Activated CD8-positive, alpha-beta T cell treated with anti-CD3 and anti-CD28 coated beads for 36 hours (primary cell): Measurements from ENCODE around the gene TGIF1. TPM values are rescaled to one million over a fixed set of nuclear protein-coding genes. Genes with fewer than 3 reads are reported as not detected.
"Not testable (repeated sequence)": the region's sequence is repeated elsewhere in the genome, so short reads cannot be mapped to it uniquely, and the experiment has no call there.

Experiments
- ATAC-seq: fragments of 200-7000 bp; cut with Tn5 transposase; one replicate; pipeline ENCODE4 v1.10.0; 2021; ENCODE audit warnings: mild to moderate bottlenecking, moderate library complexity
- CTCF ChIA-PET: fragments of 350-600 bp; sonication (Branson Sonifier 250); formaldehyde crosslinking; loops from one replicate; lab custom pipeline; 2021; ENCODE audit warnings: antibody characterized with exemption; lab: Charles Lee
- POLR2A ChIA-PET: fragments of 350-600 bp; sonication (Branson Sonifier 250); formaldehyde crosslinking; loops from one replicate; lab custom pipeline; 2021; ENCODE audit warnings: antibody characterized with exemption; lab: Charles Lee
- DNase-seq: peaks from one replicate; pipeline ENCODE4 v3.0.0-alpha.2; 2020
- H3K27ac Mint-ChIP-seq: one replicate; pipeline ENCODE4 v1.8.0; 2021; ENCODE audit warnings: mild to moderate bottlenecking, mixed read lengths
- H3K27me3 Mint-ChIP-seq: one replicate; pipeline ENCODE4 v1.8.0; 2021; ENCODE audit warnings: mixed read lengths
- H3K36me3 Mint-ChIP-seq: one replicate; pipeline ENCODE4 v1.8.0; 2021; ENCODE audit warnings: low read depth, mixed read lengths
- H3K4me1 Mint-ChIP-seq: one replicate; pipeline ENCODE4 v1.8.0; 2021; ENCODE audit warnings: low read depth, mixed read lengths
- H3K4me3 Mint-ChIP-seq: one replicate; pipeline ENCODE4 v1.8.0; 2021; ENCODE audit warnings: mild to moderate bottlenecking, moderate library complexity, mixed read lengths
- H3K9me3 Mint-ChIP-seq: one replicate; pipeline ENCODE4 v1.8.0; 2021; ENCODE audit warnings: mixed read lengths
- CTCF ChIP-seq: fragments of 200-600 bp; IDR thresholded peaks from one replicate; pipeline ENCODE4 v1.8.0; 2022; ENCODE audit warnings: antibody characterized with exemption, mild to moderate bottlenecking
- intact Hi-C: fragments of 100-400 bp; cut with micrococcal nuclease; formaldehyde crosslinking; loops from one replicate; pipeline ENCODE4 v1.10.0; 2022
- total RNA-seq, 2 experiments: library from RNA; stranded (reverse); gene quantifications; one replicate each; pipeline ENCODE4 v1.2.3, GENCODE V29; 2021

TGIF1 gene
- total RNA-seq, 2 experiments from 2014 or later = 33.3 to 34.5 TPM

- no peak for TF ChIP-seq CTCF
- peaks cover 17% of the 10 kb centered on the region for H3K4me1 Mint-ChIP-seq
- DNase-seq = no peak
- H3K4me3 Mint-ChIP-seq = no peak overlapping the region
- H3K9me3 Mint-ChIP-seq = no peaks in the 10 kb centered on the region
- intact Hi-C loops = no loop called here
- H3K27ac Mint-ChIP-seq = no peak overlapping the region
- no peak for ATAC-seq
- no peaks in the 10 kb centered on the region for H3K27me3 Mint-ChIP-seq
- ChIA-PET CTCF (no interaction called here), POLR2A (no interaction called here)
- no peaks in the 10 kb centered on the region for H3K36me3 Mint-ChIP-seq
These were observed 44.3 kb upstream of the TGIF1 start for GRCh38 chr18:3405713-3406112.

GRCh38 chr18:3408107-3408506 is 41.9 kb upstream of the TGIF1 start:
- ChIA-PET CTCF (no interaction called here), POLR2A (no interaction called here)
- DNase-seq (no peak), ATAC-seq (no peak)
- no peaks in the 10 kb centered on the region for H3K36me3 Mint-ChIP-seq
- peaks cover 24% of the 10 kb centered on the region for H3K4me1 Mint-ChIP-seq
- H3K4me3 Mint-ChIP-seq = no peak overlapping the region
- H3K27me3 Mint-ChIP-seq = no peaks in the 10 kb centered on the region
- TF ChIP-seq CTCF = no peak
- intact Hi-C loops = no loop called here
- H3K27ac Mint-ChIP-seq = no peak overlapping the region
- H3K9me3 Mint-ChIP-seq = no peaks in the 10 kb centered on the region

DNA sequence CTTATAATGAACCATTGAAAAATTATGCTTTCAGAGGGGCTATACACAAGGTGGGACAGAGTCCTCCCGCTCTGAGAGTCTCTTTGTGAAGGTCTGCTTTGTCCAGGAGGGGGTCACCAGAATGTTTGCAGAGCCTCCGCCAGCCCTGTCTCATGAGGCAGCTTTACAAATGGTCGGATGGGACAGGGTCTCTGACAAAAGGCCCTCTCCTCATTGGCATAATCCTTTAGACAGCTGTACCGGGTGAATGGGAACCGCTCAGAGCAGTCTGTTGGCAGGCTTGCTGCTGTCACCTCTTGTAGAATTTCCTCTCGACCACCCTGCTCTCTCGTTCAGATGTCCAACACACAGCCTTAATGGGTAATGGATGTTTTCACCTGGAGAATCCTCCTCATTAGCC is 40.2 kb upstream of the TGIF1 start:
- no peaks in the 10 kb centered on the region for H3K9me3 Mint-ChIP-seq
- H3K27ac Mint-ChIP-seq = no peak overlapping the region
- H3K27me3 Mint-ChIP-seq = no peaks in the 10 kb centered on the region
- no peak for DNase-seq
- peaks cover 24% of the 10 kb centered on the region for H3K4me1 Mint-ChIP-seq
- TF ChIP-seq CTCF = no peak
- no peak for ATAC-seq
- CTCF ChIA-PET = interaction anchor here (1.2 to 1.7 kb wide), 2 partner anchors 8 to 256 kb away, joined by 3 to 9 read pairs; no protein-coding TSS in a partner anchor
- H3K36me3 Mint-ChIP-seq = no peaks in the 10 kb centered on the region
- intact Hi-C loops = no loop called here
- H3K4me3 Mint-ChIP-seq = no peak overlapping the region
- POLR2A ChIA-PET = interaction anchor here (0.8 kb wide), 1 partner anchor 111 kb away, joined by 3 read pairs; no protein-coding TSS in a partner anchor

GRCh38 chr18:3410273-3410672 is 39.7 kb upstream of the TGIF1 start:
- Mint-ChIP-seq H3K36me3 (no peaks in the 10 kb centered on the region), H3K27me3 (no peaks in the 10 kb centered on the region), H3K4me1 (peaks cover 24% of the 10 kb centered on the region), H3K9me3 (no peaks in the 10 kb centered on the region), H3K4me3 (no peak overlapping the region), H3K27ac (no peak overlapping the region)
- intact Hi-C loops = no loop called here
- POLR2A ChIA-PET = interaction anchor here (0.6 kb wide), 1 partner anchor 172 kb away, joined by 3 read pairs; no protein-coding TSS in a partner anchor
- ATAC-seq (no peak), DNase-seq (no peak)
- TF ChIP-seq CTCF = no peak
- CTCF ChIA-PET = interaction anchor here (1.2 to 1.7 kb wide), 2 partner anchors 9 to 256 kb away, joined by 3 to 9 read pairs; no protein-coding TSS in a partner anchor

- H3K27ac Mint-ChIP-seq, H3K27me3 Mint-ChIP-seq, POLR2A ChIA-PET, H3K4me3 Mint-ChIP-seq, H3K9me3 Mint-ChIP-seq, ATAC-seq, DNase-seq, H3K36me3 Mint-ChIP-seq, intact Hi-C loops: not testable (repeated sequence)
- CTCF ChIA-PET = interaction anchor here (1.2 kb wide), 1 partner anchor 9 kb away, joined by 3 read pairs; no protein-coding TSS in a partner anchor
- H3K4me1 Mint-ChIP-seq = peaks cover 19% of the 10 kb centered on the region
These were observed 39.1 kb upstream of the TGIF1 start for GRCh38 chr18:3410876-3411275.
